ACHN (cell line): ENCODE measurements around the gene CYP26C1.

Source experiments
- DNase-seq: peaks from one replicate; pipeline ENCODE4 v3.0.0-alpha.2; 2015
- in situ Hi-C: cut with HindIII; loops from 2 replicates; pipeline ENCODE4 v1.10.0; 2017; ENCODE audit warnings: low sequenced_read_pairs, low pct_ligation_motif_present, low pct_unique_long_range_greater_than_20kb

Gene CYP26C1

GRCh38 chr10:93059975-93060886 lies at the start of gene CYP26C1:
CYP26C1 (plus strand) TSS chr10:93060798; CDS start chr10:93061264, 466 bp downstream.
- DNase-seq = no peak
- in situ Hi-C loops = no loop called here

GRCh38 chr10:93015722-93016121 lies 44.9 kb upstream of the CYP26C1 start:
- no peak for DNase-seq
- in situ Hi-C loops = no loop called here

GRCh38 chr10:93023013-93023650 lies 37.5 kb upstream of the CYP26C1 start:
- in situ Hi-C loops = no loop called here
- DNase-seq = no peak

GRCh38 chr10:93026072-93026471 lies 34.5 kb upstream of the CYP26C1 start:
- in situ Hi-C loops = no loop called here

GRCh38 chr10:93027508-93027907 lies 33.1 kb upstream of the CYP26C1 start:
- DNase-seq = no peak
- in situ Hi-C loops = no loop called here

More at GRCh38 chr10:93026072-93026471, 34.5 kb upstream of the CYP26C1 start:
- DNase-seq = no peak

GRCh38 chr10:93028883-93029282 lies 31.7 kb upstream of the CYP26C1 start:
- in situ Hi-C loops = no loop called here
- DNase-seq = peak; percentile 36

GRCh38 chr10:93030409-93030808 lies 30.2 kb upstream of the CYP26C1 start:
- peak; percentile 69 for DNase-seq
- in situ Hi-C loops = no loop called here

GRCh38 chr10:93032105-93032808 lies 28.3 kb upstream of the CYP26C1 start:
- in situ Hi-C loops = no loop called here

GRCh38 chr10:93032809-93033137 lies 27.8 kb upstream of the CYP26C1 start:
- in situ Hi-C loops = no loop called here
- no peak for DNase-seq

More at GRCh38 chr10:93032105-93032808, 28.3 kb upstream of the CYP26C1 start:
- no peak for DNase-seq

GRCh38 chr10:93034426-93034825 lies 26.2 kb upstream of the CYP26C1 start:
- in situ Hi-C loops = no loop called here
- no peak for DNase-seq

- DNase-seq = no peak
Measured at GRCh38 chr10:93039110-93039509, 21.5 kb upstream of the CYP26C1 start.

GRCh38 chr10:93039721-93040120 lies 20.9 kb upstream of the CYP26C1 start:
- peak; percentile 57 for DNase-seq
- in situ Hi-C loops = no loop called here

More at GRCh38 chr10:93039110-93039509, 21.5 kb upstream of the CYP26C1 start:
- in situ Hi-C loops = no loop called here

- in situ Hi-C loops = no loop called here
- DNase-seq = no peak
Measured at GRCh38 chr10:93054486-93054885, 6.1 kb upstream of the CYP26C1 start.

- DNase-seq = no peak
- in situ Hi-C loops = no loop called here
Measured at GRCh38 chr10:93058139-93058538, 2.5 kb upstream of the CYP26C1 start.

GRCh38 chr10:93060887-93061593 lies 442 bp downstream of the CYP26C1 start:
- no peak for DNase-seq
- in situ Hi-C loops = no loop called here

- no peak for DNase-seq
- in situ Hi-C loops = no loop called here
Measured at GRCh38 chr10:93061594-93062513, 1.3 kb downstream of the CYP26C1 start.

- peak; percentile 55 for DNase-seq
- in situ Hi-C loops = no loop called here
Measured at GRCh38 chr10:93062514-93063143, 2.0 kb downstream of the CYP26C1 start.
